ENCODE results near the gene CCDC89.
A peak's percentile ranks its signal among the peaks of the same experiment; 100 is the strongest.

Gene CCDC89

DNA sequence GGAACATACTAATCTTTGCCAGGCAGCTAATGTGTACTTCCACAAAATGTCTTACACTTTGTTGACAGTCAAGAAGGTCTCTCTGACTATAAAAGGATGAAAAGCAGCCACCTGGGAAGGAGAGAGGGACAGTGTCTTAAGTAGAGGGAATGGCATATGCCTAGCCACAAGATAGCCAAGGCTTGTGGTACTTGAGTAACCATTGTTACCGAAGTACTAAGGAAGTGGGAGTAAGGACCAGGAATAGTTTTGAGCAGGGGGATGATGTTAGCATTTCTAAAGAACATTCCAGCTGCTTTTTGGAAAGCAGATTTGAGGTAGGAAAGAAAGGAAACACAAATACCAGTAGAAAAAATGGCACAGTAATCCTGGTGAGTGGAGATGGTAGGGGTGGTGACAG is 34.9 kb downstream of the CCDC89 start:
- DNase-seq (ENCODE audit: low read depth) = no peak

DNA sequence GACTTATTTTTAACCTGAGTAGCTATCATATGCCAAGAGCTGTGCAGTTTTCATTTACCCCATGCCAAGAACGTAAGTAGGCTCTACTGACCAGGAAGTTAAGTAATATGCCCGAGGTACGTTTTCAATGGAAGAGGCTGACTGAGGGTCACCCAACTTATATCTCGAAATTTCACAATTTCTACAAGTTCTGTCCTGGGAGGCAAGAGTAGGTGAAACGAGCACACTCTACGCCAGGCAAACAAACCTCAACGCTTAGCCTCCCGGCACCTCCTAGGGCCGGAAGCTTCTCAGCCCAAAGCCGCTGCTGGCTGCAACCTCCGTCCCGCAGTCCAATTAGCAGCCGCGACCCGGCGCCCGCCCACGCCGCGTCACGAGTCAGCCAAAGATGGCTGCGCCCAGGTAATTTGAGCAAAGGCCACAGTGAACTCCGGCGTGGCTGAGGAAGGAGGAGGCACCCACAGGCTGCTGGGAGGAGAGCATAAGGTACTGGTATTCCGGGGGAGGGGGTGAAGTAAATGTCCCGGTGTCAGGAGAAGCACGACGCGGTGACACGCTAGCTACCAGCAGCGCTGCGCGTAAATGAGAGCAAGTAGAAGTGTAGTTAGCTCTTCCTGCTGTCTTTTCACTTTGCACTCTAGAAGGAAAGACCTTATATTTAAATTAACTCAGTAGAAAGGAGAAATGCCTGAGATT is 38.2 kb downstream of the CCDC89 start, which contains the start of gene TMEM126A:
TSS of gene TMEM126A (plus strand) at position 364 of the 696 bp plus-strand sequence. CDS start 2,289 bp downstream, outside the sequence.
- peak; percentile 84 for DNase-seq (ENCODE audit: low read depth)

DNA sequence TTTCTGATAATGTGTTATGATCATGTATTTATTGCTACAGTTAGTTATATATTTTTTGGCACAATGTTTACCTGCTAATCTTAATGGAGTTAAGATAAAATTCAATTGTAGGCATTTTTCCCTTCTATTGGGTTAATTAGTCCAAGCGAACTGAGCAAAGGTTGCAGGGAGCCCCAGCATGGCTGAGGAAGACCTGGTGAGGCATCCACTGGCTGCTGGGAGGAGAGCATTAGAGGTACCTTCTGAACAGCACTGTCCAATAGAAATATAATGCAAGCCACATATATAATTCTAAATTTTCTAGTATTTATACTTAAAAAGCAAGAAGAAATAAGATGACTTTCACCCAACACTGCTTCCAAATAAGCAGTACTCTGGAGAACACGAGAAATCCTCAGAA is 38.9 kb downstream of the CCDC89 start:
- DNase-seq (ENCODE audit: low read depth) = no peak

DNA sequence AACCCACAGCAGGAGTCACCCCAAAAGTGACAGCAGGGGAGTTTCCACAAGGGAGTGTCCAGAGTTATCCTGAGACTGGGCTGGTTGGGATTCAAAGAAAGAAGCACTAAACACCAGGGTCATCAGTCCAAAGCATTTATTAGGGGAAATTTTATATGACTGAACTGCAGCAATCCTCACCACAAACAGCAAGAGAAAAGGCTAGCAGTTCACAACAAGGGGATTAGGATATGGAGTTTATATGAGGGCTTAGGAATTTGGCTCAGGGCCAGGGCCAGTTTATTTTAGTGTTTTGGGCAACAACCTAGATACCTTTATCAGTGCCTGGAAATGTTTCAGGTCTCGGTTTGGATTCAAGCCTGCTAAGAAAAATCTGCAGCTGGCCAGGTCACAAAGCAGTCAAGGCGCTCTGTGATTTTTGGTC is 42.8 kb downstream of the CCDC89 start:
- no peak for DNase-seq (ENCODE audit: low read depth)

DNA sequence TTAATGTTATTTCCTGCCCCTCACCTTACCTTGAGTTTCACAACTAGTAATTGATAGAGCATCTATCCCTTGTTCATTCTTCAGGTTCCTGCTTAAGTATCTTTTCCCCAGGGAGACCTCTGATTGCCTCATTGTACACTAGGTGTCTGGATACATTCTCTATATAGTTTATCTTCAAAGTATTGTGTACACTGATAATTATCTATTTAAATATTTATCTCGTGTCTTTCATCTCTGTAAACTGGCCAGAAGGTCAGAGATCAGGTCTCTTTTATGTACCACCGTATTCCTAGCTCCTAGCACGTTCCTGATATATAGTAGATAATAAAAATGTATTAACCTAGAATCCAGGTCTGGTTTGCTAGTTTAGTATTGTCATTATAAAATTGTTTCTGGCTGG is 51.2 kb downstream of the CCDC89 start:
- DNase-seq (ENCODE audit: low read depth) = no peak
